A673 (cell line): ENCODE results near the gene GMDS. TPM values are rescaled to one million over a fixed set of nuclear protein-coding genes. Genes with fewer than 3 reads are reported as not detected.

Experiments
- BruUV-seq: library from RNA; stranded (reverse); fragments of 400-500 nt; replicated peaks from 2 replicates; lab custom pipeline; 2021; lab: Mats Ljungman, UMichigan
- CTCF ChIA-PET: fragments of 300-600 bp; sonication (Branson Sonifier 250); formaldehyde crosslinking; loops from one replicate; lab custom pipeline; 2022; ENCODE audit warnings: antibody characterized with exemption; lab: Charles Lee
- POLR2A ChIA-PET: fragments of 300-600 bp; sonication (Branson Sonifier 250); formaldehyde crosslinking; loops from one replicate; lab custom pipeline; 2022; ENCODE audit warnings: antibody characterized with exemption; ENCODE audit not compliant: low non-redundant PET; lab: Charles Lee
- DNase-seq: peaks from one replicate; pipeline ENCODE4 v3.0.0-alpha.2; 2015; ENCODE audit warnings: low spot score
- H3K27ac ChIP-seq: fragments of 200-600 bp; sonication (generic); 2 replicates; pipeline ENCODE4 v1.5.1; 2016; ENCODE audit warnings: mixed run types, low read depth, mild to moderate bottlenecking, mixed read lengths, antibody characterized with exemption, low read length; ENCODE audit not compliant: poor library complexity, severe bottlenecking
- H3K27me3 ChIP-seq: fragments of 200-600 bp; sonication (generic); replicated peaks from 2 replicates; pipeline ENCODE4 v1.6.1; 2017; ENCODE audit warnings: mixed run types, low read depth, mild to moderate bottlenecking, mixed read lengths, antibody characterized with exemption, low read length; ENCODE audit not compliant: insufficient read depth, poor library complexity
- H3K36me3 ChIP-seq: fragments of 200-600 bp; sonication (generic); 2 replicates; pipeline ENCODE4 v1.6.1; 2016; ENCODE audit warnings: mixed run types, mild to moderate bottlenecking, mixed read lengths, antibody characterized with exemption, low read length; ENCODE audit not compliant: insufficient read depth, poor library complexity, severe bottlenecking
- H3K4me1 ChIP-seq: fragments of 200-600 bp; sonication (generic); 2 replicates; pipeline ENCODE4 v1.6.1; 2017; ENCODE audit warnings: mixed run types, mild to moderate bottlenecking, mixed read lengths, antibody characterized with exemption, low read length; ENCODE audit not compliant: insufficient read depth, poor library complexity, severe bottlenecking
- H3K4me3 ChIP-seq: fragments of 200-600 bp; sonication (generic); 2 replicates; pipeline ENCODE4 v1.5.1; 2016; ENCODE audit warnings: low read depth, mixed run types, mild to moderate bottlenecking, mixed read lengths, low read length; ENCODE audit not compliant: poor library complexity, severe bottlenecking
- H3K9me3 ChIP-seq: fragments of 200-600 bp; sonication (generic); 2 replicates; pipeline ENCODE4 v1.6.1; 2016; ENCODE audit warnings: mixed run types, low read depth, mild to moderate bottlenecking, mixed read lengths, antibody characterized with exemption, low read length; ENCODE audit not compliant: poor library complexity, severe bottlenecking
- CTCF ChIP-seq: fragments of 300-800, 200-600 bp; sonication (generic); conservative IDR thresholded peaks from 2 replicates; pipeline ENCODE4 v1.5.1; 2017; ENCODE audit warnings: low read depth, mild to moderate bottlenecking, antibody characterized with exemption, low read length, moderate library complexity, mixed read lengths
- EZH2 ChIP-seq: fragments of 200-600 bp; sonication (generic); IDR thresholded peaks from 2 replicates; pipeline ENCODE4 v1.6.1; 2017; ENCODE audit warnings: borderline replicate concordance, low read depth, mild to moderate bottlenecking, mixed read lengths, antibody characterized with exemption, low read length; ENCODE audit not compliant: poor library complexity, severe bottlenecking
- intact Hi-C: fragments of 100-400 bp; cut with micrococcal nuclease; formaldehyde crosslinking; loops from one replicate; pipeline ENCODE4 v1.10.0; 2022; ENCODE audit not compliant: unreplicated experiment
- total RNA-seq: library from RNA; stranded (reverse); gene quantifications from 2 replicates; pipeline ENCODE4 v1.2.3, GENCODE V29; 2021

Gene GMDS
- total RNA-seq, 1 experiment from 2014 or later = 15.2 TPM

GRCh38 chr6:1832358-1832757 lies 413.0 kb downstream of the GMDS start:
- POLR2A ChIA-PET = no interaction called here
- no TSS peak for BruUV-seq
- CTCF ChIA-PET = no interaction called here
- H3K36me3 ChIP-seq = no peaks in the 10 kb centered on the region
- no peak overlapping the region for H3K27ac ChIP-seq
- DNase-seq = no peak
- TF ChIP-seq EZH2 (no peak), CTCF (no peak)
- H3K4me3 ChIP-seq = no peak overlapping the region
- H3K9me3 ChIP-seq = no peaks in the 10 kb centered on the region
- H3K4me1 ChIP-seq = peaks cover 10% of the 10 kb centered on the region
- intact Hi-C loops = no loop called here
- H3K27me3 ChIP-seq = no peaks in the 10 kb centered on the region

GRCh38 chr6:1827984-1828793 lies 417.2 kb downstream of the GMDS start:
- Histone ChIP-seq H3K4me1 (no peaks in the 10 kb centered on the region), H3K9me3 (no peaks in the 10 kb centered on the region), H3K36me3 (no peaks in the 10 kb centered on the region), H3K27me3 (no peaks in the 10 kb centered on the region), H3K4me3 (no peak overlapping the region), H3K27ac (no peak overlapping the region)
- POLR2A ChIA-PET = no interaction called here
- no peak for DNase-seq
- no peak for TF ChIP-seq CTCF
- TF ChIP-seq EZH2 = no peak
- CTCF ChIA-PET = no interaction called here
- BruUV-seq = no TSS peak
- intact Hi-C loops = no loop called here

- DNase-seq = no peak
- Histone ChIP-seq H3K4me3 (no peak overlapping the region), H3K9me3 (no peaks in the 10 kb centered on the region), H3K27ac (no peak overlapping the region), H3K36me3 (no peaks in the 10 kb centered on the region), H3K27me3 (no peaks in the 10 kb centered on the region), H3K4me1 (peaks cover 6% of the 10 kb centered on the region)
- TF ChIP-seq EZH2 (no peak), CTCF (no peak)
- ChIA-PET POLR2A (no interaction called here), CTCF (no interaction called here)
- BruUV-seq = no TSS peak
- intact Hi-C loops = no loop called here
These were observed 419.5 kb downstream of the GMDS start for GRCh38 chr6:1825926-1826325.
